GM12878 (cell line): ENCODE measurements around the gene KISS1.

ENCODE experiments used
- SMAD1 ChIP-seq: fragments of 450-650 bp; IDR thresholded peaks from 2 replicates; pipeline ENCODE4 v1.6.1; 2018; ENCODE audit warnings: mild to moderate bottlenecking, low read depth; ENCODE audit not compliant: partially characterized antibody
- ZNF622 ChIP-seq: fragments of 450-650 bp; IDR thresholded peaks from 2 replicates; pipeline ENCODE4 v1.6.1; 2017; ENCODE audit warnings: mild to moderate bottlenecking, inconsistent platforms

DNA sequence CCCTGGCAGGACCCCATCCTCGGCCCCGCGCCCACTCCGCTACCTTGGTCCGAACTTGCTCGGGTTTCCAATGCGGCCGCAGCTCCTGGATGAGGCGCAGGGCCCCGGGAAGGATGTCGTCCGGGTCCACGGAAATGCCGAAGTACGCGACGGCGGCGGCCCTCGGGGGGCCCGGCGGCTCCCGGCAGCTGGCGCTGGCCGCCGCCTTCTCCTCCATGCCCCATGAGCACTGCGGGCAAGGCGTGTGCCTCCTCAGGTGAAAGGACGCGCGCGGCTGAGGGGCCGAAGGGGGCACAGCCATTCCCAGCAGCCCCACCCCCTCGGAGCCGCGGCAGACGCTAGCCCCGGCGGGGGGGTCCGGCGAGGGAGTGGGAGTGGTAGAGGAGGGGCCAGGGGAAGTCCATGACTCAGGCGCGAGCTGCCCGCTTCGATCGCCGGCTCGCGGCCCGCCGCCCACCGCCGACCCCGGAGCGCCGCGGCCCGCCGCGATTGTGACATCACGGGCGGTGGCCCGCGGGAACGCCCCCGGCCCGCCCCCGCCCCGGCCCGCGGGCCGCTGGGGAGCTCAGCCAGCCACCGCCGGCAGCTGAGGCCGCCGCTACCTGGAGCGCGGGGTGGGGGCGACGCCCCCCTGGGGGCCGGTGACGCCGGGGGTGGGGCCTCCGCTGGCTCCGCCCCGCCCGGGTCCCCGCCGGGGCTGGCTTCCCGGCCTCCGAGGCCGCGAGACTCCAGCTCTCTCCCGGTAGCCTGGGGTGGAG is 44.6 kb downstream of the KISS1 start, which contains the start of gene ETNK2:
- TF ChIP-seq ZNF622, result no peak
- no peak for TF ChIP-seq SMAD1
